ENCODE results near the gene ANK3. TPM values are rescaled to one million over a fixed set of nuclear protein-coding genes. Genes with fewer than 3 reads are reported as not detected.

ANK3 gene
- total and polyA plus RNA-seq, 2 donors from 2014 or later: 38.2 to 214 TPM

- H3K9ac ChIP-seq (ENCODE audit: low read length in 3 of 3): no peak overlapping the region
- no peaks in the 10 kb centered on the region for H3K9me3 ChIP-seq (ENCODE audit: control insufficient read depth in 2 of 3, insufficient read depth in 1 of 3, low read length in 3 of 3)
- no peak for TF ChIP-seq CTCF (IDR thresholded peaks at IDR 0.05; ENCODE audit: borderline replicate concordance, extremely low read depth, insufficient read depth)
- no peaks in the 10 kb centered on the region for H3K4me1 ChIP-seq (ENCODE audit: control insufficient read depth in 2 of 3, insufficient read depth in 2 of 3, low read depth in 1 of 3, low read length in 3 of 3)
- FAIRE-seq (no peak), DNase-seq (no peak)
- H3K4me3 ChIP-seq (ENCODE audit: low read length in 3 of 3): no peak overlapping the region
- H3K27me3 ChIP-seq (ENCODE audit: control insufficient read depth, insufficient read depth, low read length): no peaks in the 10 kb centered on the region
- intact Hi-C loops (cut with DNase I): loop anchor here (10.0 kb wide), 2 partner anchors 229 to 329 kb away; no protein-coding TSS in a partner anchor
- H3K36me3 ChIP-seq (ENCODE audit: control insufficient read depth in 2 of 3, insufficient read depth in 3 of 3, low read length in 3 of 3): no peaks in the 10 kb centered on the region
- no peak overlapping the region for H3K27ac ChIP-seq (ENCODE audit: low read depth in 2 of 2, low read length in 2 of 2)
Observed at GRCh38 chr10:60433684-60434083, 44.0 kb upstream of the ANK3 start.

DNA sequence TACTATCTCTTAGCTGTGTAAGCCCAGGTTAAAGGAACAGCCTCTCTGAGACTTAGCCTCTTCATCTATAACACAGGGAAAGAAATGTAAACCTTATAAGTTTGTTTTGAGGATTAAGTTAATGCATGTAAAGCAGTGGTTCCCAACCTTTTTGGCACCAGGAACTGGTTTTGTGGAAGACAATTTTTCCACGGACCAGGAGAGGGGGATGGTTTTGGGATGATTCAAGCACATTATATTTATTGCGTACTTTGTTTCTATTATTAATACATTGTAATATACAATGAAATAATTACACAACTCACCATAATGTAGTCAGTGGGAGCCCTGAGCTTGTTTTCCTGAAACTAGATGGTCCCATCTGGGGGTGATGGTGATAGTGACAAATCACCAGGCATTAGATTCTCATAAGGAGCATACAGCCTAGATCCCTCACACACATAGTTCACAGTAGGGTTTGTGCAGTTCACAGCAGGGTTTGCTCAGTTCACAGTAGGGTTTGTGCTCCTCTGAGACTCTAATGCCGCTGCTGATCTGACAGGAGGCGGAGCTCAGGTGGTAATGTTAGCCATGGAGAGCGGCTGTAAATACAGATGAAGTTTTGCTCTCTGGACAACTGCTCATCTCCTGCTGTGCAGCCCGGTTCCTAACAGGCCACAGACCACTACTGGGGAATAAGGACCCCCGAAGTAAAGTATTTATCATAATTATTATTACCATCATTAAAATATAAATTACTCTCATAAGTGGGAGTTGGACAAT is 41.3 kb upstream of the ANK3 start:
- no peaks in the 10 kb centered on the region for H3K4me1 ChIP-seq (ENCODE audit: control insufficient read depth in 2 of 3, insufficient read depth in 2 of 3, low read depth in 1 of 3, low read length in 3 of 3)
- H3K4me3 ChIP-seq (ENCODE audit: low read length in 3 of 3): no peak overlapping the region
- intact Hi-C loops (cut with DNase I): loop anchor here (10.0 kb wide), 2 partner anchors 226 to 326 kb away; no protein-coding TSS in a partner anchor
- no peaks in the 10 kb centered on the region for H3K27me3 ChIP-seq (ENCODE audit: control insufficient read depth, insufficient read depth, low read length)
- no peak overlapping the region for H3K27ac ChIP-seq (ENCODE audit: low read depth in 2 of 2, low read length in 2 of 2)
- no peaks in the 10 kb centered on the region for H3K9me3 ChIP-seq (ENCODE audit: control insufficient read depth in 2 of 3, insufficient read depth in 1 of 3, low read length in 3 of 3)
- H3K9ac ChIP-seq (ENCODE audit: low read length in 3 of 3): no peak overlapping the region
- no peak for DNase-seq
- no peak for TF ChIP-seq CTCF (IDR thresholded peaks at IDR 0.05; ENCODE audit: borderline replicate concordance, extremely low read depth, insufficient read depth)
- FAIRE-seq: no peak
- no peaks in the 10 kb centered on the region for H3K36me3 ChIP-seq (ENCODE audit: control insufficient read depth in 2 of 3, insufficient read depth in 3 of 3, low read length in 3 of 3)

GRCh38 chr10:60430017-60430416 is 40.3 kb upstream of the ANK3 start:
- Histone ChIP-seq H3K9me3 (ENCODE audit: control insufficient read depth in 2 of 3, insufficient read depth in 1 of 3, low read length in 3 of 3) (no peaks in the 10 kb centered on the region), H3K4me1 (ENCODE audit: control insufficient read depth in 2 of 3, insufficient read depth in 2 of 3, low read depth in 1 of 3, low read length in 3 of 3) (no peaks in the 10 kb centered on the region), H3K36me3 (ENCODE audit: control insufficient read depth in 2 of 3, insufficient read depth in 3 of 3, low read length in 3 of 3) (no peaks in the 10 kb centered on the region), H3K27ac (ENCODE audit: low read depth in 2 of 2, low read length in 2 of 2) (no peak overlapping the region), H3K27me3 (ENCODE audit: control insufficient read depth, insufficient read depth, low read length) (no peaks in the 10 kb centered on the region), H3K4me3 (ENCODE audit: low read length in 3 of 3) (no peak overlapping the region), H3K9ac (ENCODE audit: low read length in 3 of 3) (no peak overlapping the region)
- no peak for TF ChIP-seq CTCF (IDR thresholded peaks at IDR 0.05; ENCODE audit: borderline replicate concordance, extremely low read depth, insufficient read depth)
- FAIRE-seq: no peak
- intact Hi-C loops (cut with DNase I): loop anchor here (10.0 kb wide), 2 partner anchors 225 to 325 kb away; no protein-coding TSS in a partner anchor
- DNase-seq: no peak

All from kidney (tissue), 14 donors.